ENCODE measurements around the gene SPNS3.

Gene SPNS3

GRCh38 chr17:4409659-4410058 is 24.1 kb upstream of the SPNS3 start:
- H3K4me3 ChIP-seq (ENCODE audit: low read depth, low read length): no peak overlapping the region
- no peak for TF ChIP-seq CTCF (IDR thresholded peaks at IDR 0.05; ENCODE audit: borderline replicate concordance, insufficient read depth, low read depth, low read length)

- TF ChIP-seq CTCF (IDR thresholded peaks at IDR 0.05; ENCODE audit: borderline replicate concordance, insufficient read depth, low read depth, low read length): no peak
These were observed 22.5 kb upstream of the SPNS3 start for GRCh38 chr17:4411201-4411600.

GRCh38 chr17:4412933-4413831 is 20.6 kb upstream of the SPNS3 start:
- H3K4me3 ChIP-seq (ENCODE audit: low read depth, low read length): peak overlapping the region; percentile 19

More at GRCh38 chr17:4411201-4411600, 22.5 kb upstream of the SPNS3 start:
- no peak overlapping the region for H3K4me3 ChIP-seq (ENCODE audit: low read depth, low read length)

GRCh38 chr17:4417129-4417667 is 16.5 kb upstream of the SPNS3 start:
- no peak overlapping the region for H3K4me3 ChIP-seq (ENCODE audit: low read depth, low read length)
- no peak for TF ChIP-seq CTCF (IDR thresholded peaks at IDR 0.05; ENCODE audit: borderline replicate concordance, insufficient read depth, low read depth, low read length)

More at GRCh38 chr17:4412933-4413831, 20.6 kb upstream of the SPNS3 start:
- peak; percentile 89 for TF ChIP-seq CTCF (IDR thresholded peaks at IDR 0.05; ENCODE audit: borderline replicate concordance, insufficient read depth, low read depth, low read length)

- peak; percentile 84 for TF ChIP-seq CTCF (IDR thresholded peaks at IDR 0.05; ENCODE audit: borderline replicate concordance, insufficient read depth, low read depth, low read length)
These were observed 13.0 kb upstream of the SPNS3 start for GRCh38 chr17:4420692-4421131.

GRCh38 chr17:4422864-4423263 is 10.9 kb upstream of the SPNS3 start:
- TF ChIP-seq CTCF (IDR thresholded peaks at IDR 0.05; ENCODE audit: borderline replicate concordance, insufficient read depth, low read depth, low read length): no peak
- H3K4me3 ChIP-seq (ENCODE audit: low read depth, low read length): no peak overlapping the region

More at GRCh38 chr17:4420692-4421131, 13.0 kb upstream of the SPNS3 start:
- H3K4me3 ChIP-seq (ENCODE audit: low read depth, low read length): no peak overlapping the region
